Suprapubic skin (tissue), 4 donors: ENCODE measurements around the gene AEBP1. TPM values are rescaled to one million over a fixed set of nuclear protein-coding genes. Genes with fewer than 3 reads are reported as not detected.

ENCODE experiments used
- DNase-seq, 2 donors: peaks; one replicate each; pipeline ENCODE4 v3.0.0-alpha.2; 2019; ENCODE audit warnings: low spot score in 2 of 2
- H3K27ac ChIP-seq: fragments of 200-600 bp; sonication (generic); one replicate; pipeline ENCODE4 v1.5.1; 2019
- H3K27me3 ChIP-seq: fragments of 200-600 bp; sonication (generic); one replicate; pipeline ENCODE4 v1.5.1; 2019
- H3K36me3 ChIP-seq: fragments of 200-600 bp; sonication (generic); one replicate; pipeline ENCODE4 v1.5.1; 2019
- H3K4me1 ChIP-seq: fragments of 200-600 bp; sonication (generic); one replicate; pipeline ENCODE4 v1.5.1; 2019
- H3K4me3 ChIP-seq: fragments of 200-600 bp; sonication (generic); one replicate; pipeline ENCODE4 v1.5.1; 2019; ENCODE audit warnings: mild to moderate bottlenecking
- H3K9me3 ChIP-seq: fragments of 200-600 bp; sonication (generic); one replicate; pipeline ENCODE4 v1.5.1; 2019
- EP300 ChIP-seq: sonication (generic); formaldehyde crosslinking; IDR thresholded peaks from one replicate; pipeline ENCODE4 v1.6.1; 2017; ENCODE audit warnings: antibody characterized with exemption
- POLR2A ChIP-seq, 2 donors: fragments of 450-650 bp; IDR thresholded peaks; one replicate each; pipeline ENCODE4 v1.6.1; 2017; ENCODE audit warnings: antibody characterized with exemption in 2 of 2, mild to moderate bottlenecking in 2 of 2, moderate library complexity in 2 of 2
- POLR2AphosphoS5 ChIP-seq, 3 donors: sonication (generic); formaldehyde crosslinking; IDR thresholded peaks; one replicate each; pipeline ENCODE4 v1.6.1; 2017; ENCODE audit warnings: antibody characterized with exemption in 3 of 3
- WGBS: methylation state at CpG from one replicate; pipeline ENCODE4 v1.1.5; 2018; 5-methylcytosine and 5-hydroxymethylcytosine counted together
- total RNA-seq, 4 donors: library from RNA; depleted of rRNA; stranded (reverse); fragments of >200 nt; gene quantifications; one replicate each; pipeline ENCODE4 v1.1.0, GENCODE V29; 2016
- TF ChIP-seq, protein P1 (sequence below), 2 donors: fragments of 200-600 bp in 1 of 2; fragments of 450-650 bp in 1 of 2; sonication (generic) in 1 of 2; IDR thresholded peaks; one replicate each; pipeline ENCODE4 v1.5.1; 2016 to 2019; ENCODE audit warnings: antibody characterized with exemption in 2 of 2, mild to moderate bottlenecking in 1 of 2, moderate library complexity in 1 of 2

AEBP1 gene
- total RNA-seq, 4 donors from 2014 or later = 24.3 to 74.0 (median 43.3) TPM

DNA sequence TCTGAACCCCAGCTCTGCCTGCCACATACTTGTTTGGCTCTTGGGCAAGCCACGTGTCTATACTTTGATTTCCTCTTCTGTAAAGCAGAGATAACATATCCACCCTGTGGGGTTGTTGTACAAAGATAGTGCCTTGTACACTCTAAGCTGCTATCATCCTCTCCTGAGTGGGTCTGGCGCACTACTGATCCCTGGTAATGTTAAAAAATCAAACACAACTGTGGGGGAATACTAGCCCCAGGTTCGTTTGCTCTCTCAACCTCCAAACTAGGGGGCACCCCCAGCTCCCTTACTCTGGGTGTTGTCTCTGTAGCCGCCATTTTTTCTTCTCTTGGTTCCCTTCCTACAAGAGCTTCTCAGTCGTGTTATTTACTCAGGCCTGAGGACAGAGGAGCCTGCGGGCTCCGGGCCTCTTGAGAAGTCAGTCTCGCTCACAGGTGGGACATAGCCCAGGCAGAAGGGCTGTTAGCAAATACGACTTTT is 22.8 kb upstream of the AEBP1 start:
- Histone ChIP-seq H3K27me3 (no peaks in the 10 kb centered on the region), H3K4me1 (peaks cover 38% of the 10 kb centered on the region), H3K27ac (peak overlapping the region; percentile 12), H3K9me3 (no peaks in the 10 kb centered on the region), H3K4me3 (peak overlapping the region; percentile 61), H3K36me3 (peaks cover 42% of the 10 kb centered on the region)
- TF ChIP-seq POLR2AphosphoS5 (IDR thresholded peaks at IDR 0.05) (no peak), POLR2A (IDR thresholded peaks at IDR 0.05) (no peak), EP300 (no peak)
- TF ChIP-seq, protein P1, sequence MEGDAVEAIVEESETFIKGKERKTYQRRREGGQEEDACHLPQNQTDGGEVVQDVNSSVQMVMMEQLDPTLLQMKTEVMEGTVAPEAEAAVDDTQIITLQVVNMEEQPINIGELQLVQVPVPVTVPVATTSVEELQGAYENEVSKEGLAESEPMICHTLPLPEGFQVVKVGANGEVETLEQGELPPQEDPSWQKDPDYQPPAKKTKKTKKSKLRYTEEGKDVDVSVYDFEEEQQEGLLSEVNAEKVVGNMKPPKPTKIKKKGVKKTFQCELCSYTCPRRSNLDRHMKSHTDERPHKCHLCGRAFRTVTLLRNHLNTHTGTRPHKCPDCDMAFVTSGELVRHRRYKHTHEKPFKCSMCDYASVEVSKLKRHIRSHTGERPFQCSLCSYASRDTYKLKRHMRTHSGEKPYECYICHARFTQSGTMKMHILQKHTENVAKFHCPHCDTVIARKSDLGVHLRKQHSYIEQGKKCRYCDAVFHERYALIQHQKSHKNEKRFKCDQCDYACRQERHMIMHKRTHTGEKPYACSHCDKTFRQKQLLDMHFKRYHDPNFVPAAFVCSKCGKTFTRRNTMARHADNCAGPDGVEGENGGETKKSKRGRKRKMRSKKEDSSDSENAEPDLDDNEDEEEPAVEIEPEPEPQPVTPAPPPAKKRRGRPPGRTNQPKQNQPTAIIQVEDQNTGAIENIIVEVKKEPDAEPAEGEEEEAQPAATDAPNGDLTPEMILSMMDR (IDR thresholded peaks at IDR 0.05) = no peak
- DNase-seq = no peak
- WGBS = 64% methylated on average over 9 of the region's 9 CpGs

DNA sequence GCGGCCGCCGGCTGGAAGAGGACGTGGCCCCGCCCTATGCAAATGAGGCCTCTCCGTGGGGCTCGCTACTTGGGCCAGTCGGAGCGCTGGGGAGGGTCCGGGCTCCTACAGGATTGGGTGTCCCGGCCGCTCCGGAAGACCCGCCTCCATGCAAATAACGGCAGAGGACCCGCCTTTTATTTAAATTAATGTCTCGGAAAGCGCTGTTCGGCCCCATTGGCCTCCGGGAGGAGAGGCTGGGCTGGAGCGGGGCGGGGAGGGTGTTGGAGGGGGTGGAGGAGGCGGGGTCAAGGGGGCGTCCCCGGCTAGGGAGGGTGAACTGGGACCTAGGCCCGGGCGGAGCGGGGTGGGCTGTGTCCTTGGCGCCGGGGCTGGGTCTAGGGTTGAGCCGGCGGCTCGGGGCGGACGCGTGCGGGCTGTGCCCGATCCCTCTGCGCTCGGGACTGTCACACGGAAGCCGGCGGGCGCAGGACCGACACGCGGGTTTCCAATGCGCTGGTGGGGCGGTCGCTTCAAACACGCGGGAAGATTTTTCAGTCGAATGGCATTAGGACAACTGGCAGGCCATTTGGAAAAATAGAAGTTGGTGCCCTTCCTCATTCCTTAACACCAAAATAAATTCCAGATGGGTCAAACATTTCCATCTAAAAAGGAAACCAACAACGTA is 21.5 kb upstream of the AEBP1 start:
- peak; percentile 100 for DNase-seq
- under 1% methylated on average over 23 of the region's 54 CpGs for WGBS
- Histone ChIP-seq H3K27ac (peak overlapping the region; percentile 75), H3K4me1 (peaks cover 44% of the 10 kb centered on the region), H3K27me3 (no peaks in the 10 kb centered on the region), H3K9me3 (no peaks in the 10 kb centered on the region), H3K36me3 (peaks cover 30% of the 10 kb centered on the region), H3K4me3 (peak overlapping the region; percentile 61)
- TF ChIP-seq POLR2AphosphoS5 (IDR thresholded peaks at IDR 0.05) = peak in 2 of 3 donors; percentile 57 to 76
- TF ChIP-seq, protein P1 (IDR thresholded peaks at IDR 0.05) = no peak
- TF ChIP-seq POLR2A (IDR thresholded peaks at IDR 0.05) = peak in 1 of 2 donors; percentile 66
- TF ChIP-seq EP300 = no peak

DNA sequence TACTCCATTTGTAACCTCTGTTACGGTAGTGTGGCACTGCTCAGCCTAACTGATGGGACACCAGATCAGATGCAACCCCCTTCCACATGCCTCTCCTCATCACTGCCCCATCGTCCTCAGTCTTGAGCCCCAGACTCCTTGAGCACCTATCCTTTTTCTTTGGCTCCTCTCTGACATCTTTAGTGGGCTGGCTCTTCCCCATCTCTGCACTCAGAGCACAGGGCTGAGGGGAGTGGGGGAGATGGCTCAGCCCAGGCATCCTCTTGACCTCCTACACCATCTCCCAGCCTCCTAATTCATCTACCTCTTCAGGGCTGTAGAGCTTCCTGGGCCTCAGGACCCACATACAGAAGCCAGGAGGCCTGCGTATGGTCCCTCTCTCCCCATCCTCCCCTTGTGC is 20.3 kb upstream of the AEBP1 start:
- Histone ChIP-seq H3K4me3 (no peak overlapping the region), H3K36me3 (peaks cover 18% of the 10 kb centered on the region), H3K27ac (peak overlapping the region; percentile 75), H3K4me1 (peaks cover 48% of the 10 kb centered on the region), H3K27me3 (no peaks in the 10 kb centered on the region), H3K9me3 (no peaks in the 10 kb centered on the region)
- TF ChIP-seq POLR2A (IDR thresholded peaks at IDR 0.05) (no peak), EP300 (no peak), POLR2AphosphoS5 (IDR thresholded peaks at IDR 0.05) (no peak)
- TF ChIP-seq, protein P1 (IDR thresholded peaks at IDR 0.05) = no peak
- WGBS = 92% methylated on average over 3 of the region's 3 CpGs
- DNase-seq = no peak

DNA sequence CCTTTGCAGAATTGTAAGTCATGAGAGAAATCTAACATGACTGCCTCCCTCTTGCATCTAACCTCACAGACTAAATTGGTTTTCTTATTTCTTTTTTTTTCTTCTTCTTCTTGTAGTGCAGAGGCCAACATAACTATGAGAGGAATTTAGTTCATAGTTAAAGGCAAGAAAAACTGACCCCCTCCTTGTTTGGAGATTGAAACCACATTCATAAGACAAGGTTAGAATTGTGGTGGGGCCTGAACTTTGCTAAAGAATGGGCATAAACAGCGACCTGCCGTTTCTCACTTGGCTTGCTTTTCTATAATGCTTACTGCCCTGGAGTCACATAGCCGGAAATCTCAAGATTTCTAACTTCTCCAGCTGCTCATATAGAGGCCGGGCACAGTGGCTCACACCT is 19.4 kb upstream of the AEBP1 start:
- H3K4me1 ChIP-seq = peaks cover 41% of the 10 kb centered on the region
- H3K27ac ChIP-seq = no peak overlapping the region
- TF ChIP-seq EP300 = no peak
- no peak for TF ChIP-seq POLR2AphosphoS5 (IDR thresholded peaks at IDR 0.05)
- TF ChIP-seq, protein P1 (IDR thresholded peaks at IDR 0.05) = no peak
- TF ChIP-seq POLR2A (IDR thresholded peaks at IDR 0.05) = no peak
- peaks cover 9% of the 10 kb centered on the region for H3K36me3 ChIP-seq
- 77% methylated on average over 4 of the region's 4 CpGs for WGBS
- DNase-seq = no peak
- H3K9me3 ChIP-seq = no peaks in the 10 kb centered on the region
- no peak overlapping the region for H3K4me3 ChIP-seq
- no peaks in the 10 kb centered on the region for H3K27me3 ChIP-seq

DNA sequence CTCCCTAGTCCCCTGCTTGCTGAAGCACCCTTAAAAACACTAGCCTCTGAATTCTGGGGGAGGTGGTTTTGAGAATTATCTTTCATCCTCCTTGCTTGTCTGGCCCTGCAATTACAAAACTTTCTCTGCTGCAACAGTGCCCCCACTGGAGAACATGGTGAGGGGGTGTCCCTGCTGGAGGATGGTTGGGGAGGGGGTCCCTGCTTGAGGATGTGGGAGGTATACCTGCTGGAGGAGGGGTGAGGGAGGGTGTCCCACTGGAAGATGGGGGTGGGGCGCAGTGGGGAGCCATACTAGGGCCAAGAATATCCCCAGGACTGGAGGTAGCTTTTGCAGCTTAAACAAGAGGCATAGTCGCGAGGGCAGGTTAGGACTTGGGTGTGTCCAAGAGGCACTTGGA is 18.6 kb upstream of the AEBP1 start:
- Histone ChIP-seq H3K27ac (no peak overlapping the region), H3K9me3 (no peaks in the 10 kb centered on the region), H3K36me3 (peaks cover under 1% of the 10 kb centered on the region), H3K27me3 (no peaks in the 10 kb centered on the region), H3K4me1 (peaks cover 36% of the 10 kb centered on the region), H3K4me3 (no peak overlapping the region)
- 78% methylated on average over 3 of the region's 3 CpGs for WGBS
- TF ChIP-seq POLR2A (IDR thresholded peaks at IDR 0.05) (no peak), POLR2AphosphoS5 (IDR thresholded peaks at IDR 0.05) (no peak), EP300 (no peak)
- TF ChIP-seq, protein P1 (IDR thresholded peaks at IDR 0.05) = no peak
- no peak for DNase-seq
